Measurements from ENCODE around the gene DOCK11.
A peak's percentile ranks its signal among the peaks of the same experiment; 100 is the strongest.

DOCK11 gene

GRCh38 chrX:118634336-118634735 is 138.7 kb downstream of the DOCK11 start:
- DNase-seq = no peak

GRCh38 chrX:118637997-118638396 is 142.4 kb downstream of the DOCK11 start:
- no peak for DNase-seq

- no peak for DNase-seq
Observed at GRCh38 chrX:118644378-118644777, 148.8 kb downstream of the DOCK11 start.

- DNase-seq = no peak
Observed at GRCh38 chrX:118652717-118653116, 157.1 kb downstream of the DOCK11 start.

GRCh38 chrX:118654331-118654730 is 158.7 kb downstream of the DOCK11 start:
- DNase-seq = no peak

DNA sequence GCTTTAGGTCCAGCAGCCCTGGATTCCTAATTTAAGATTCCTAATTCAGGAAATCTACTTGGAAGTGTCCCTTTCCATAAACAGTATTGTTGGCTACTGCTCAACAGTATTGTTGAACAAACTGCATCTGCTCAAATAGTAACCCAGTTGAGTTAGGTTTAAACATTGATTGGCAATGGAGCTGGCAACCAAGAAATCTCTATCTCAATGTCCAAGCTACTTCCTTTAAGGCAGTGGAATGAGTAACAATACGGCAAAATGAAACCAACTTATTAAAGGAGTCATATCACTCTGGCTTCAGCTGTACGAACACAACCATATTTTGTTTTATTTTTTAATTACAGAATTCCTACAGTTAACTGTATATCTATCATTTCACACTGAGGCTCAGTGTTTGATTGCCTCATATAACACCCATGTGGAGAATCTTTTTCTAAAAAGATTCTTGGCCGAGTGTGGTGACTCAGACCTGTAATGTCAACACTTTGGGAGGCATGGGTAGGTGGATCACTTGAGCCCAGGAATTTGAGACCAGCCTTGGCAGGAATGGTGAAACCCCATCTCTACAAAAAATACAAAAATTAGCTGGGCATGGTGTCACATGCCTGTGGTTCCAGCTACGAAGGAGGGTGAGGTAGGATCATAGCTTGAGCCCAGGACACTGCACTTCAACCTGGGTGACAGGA is 160.1 kb downstream of the DOCK11 start:
- no peak for DNase-seq

DNA sequence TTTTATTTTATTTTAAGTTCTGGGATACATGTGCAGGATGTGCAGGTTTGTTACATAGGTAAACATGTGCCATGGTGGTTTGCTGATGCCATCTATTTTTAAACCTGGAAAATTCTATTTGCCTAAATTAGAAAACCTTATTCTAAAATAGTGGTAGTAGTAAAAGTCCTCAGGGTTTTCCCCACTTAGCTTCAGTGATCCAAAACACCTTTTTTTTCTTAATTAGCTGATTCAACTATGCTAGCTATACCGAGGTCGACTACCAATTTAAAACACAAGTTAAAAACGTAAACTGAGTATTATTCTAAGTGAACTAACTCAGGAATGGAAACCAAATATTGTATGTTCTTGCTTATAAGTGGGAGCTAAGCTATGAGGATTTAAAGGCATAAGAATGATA is 161.8 kb downstream of the DOCK11 start:
- DNase-seq = no peak

GRCh38 chrX:118660085-118660484 is 164.5 kb downstream of the DOCK11 start:
- no peak for DNase-seq

DNA sequence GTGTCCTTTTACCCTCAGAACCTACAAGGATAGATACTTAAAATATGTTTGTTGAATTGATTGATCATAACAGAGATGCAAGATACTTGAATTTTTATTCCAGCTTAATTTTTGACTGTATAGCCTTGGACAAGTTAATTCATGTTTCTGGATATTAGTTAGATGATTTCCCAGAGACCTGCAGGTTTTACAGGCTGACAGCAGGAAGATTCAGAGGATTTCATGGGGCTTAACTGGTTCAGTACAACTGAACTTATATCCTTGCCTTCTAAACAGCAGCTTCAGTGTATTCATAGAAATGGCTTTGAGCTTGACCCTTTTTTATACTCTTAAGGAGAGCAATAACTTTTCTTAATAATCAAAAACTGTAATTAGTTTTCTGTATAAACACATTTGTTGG is 169.6 kb downstream of the DOCK11 start:
- no peak for DNase-seq

- DNase-seq = no peak
Observed at GRCh38 chrX:118666521-118666920, 170.9 kb downstream of the DOCK11 start.

DNA sequence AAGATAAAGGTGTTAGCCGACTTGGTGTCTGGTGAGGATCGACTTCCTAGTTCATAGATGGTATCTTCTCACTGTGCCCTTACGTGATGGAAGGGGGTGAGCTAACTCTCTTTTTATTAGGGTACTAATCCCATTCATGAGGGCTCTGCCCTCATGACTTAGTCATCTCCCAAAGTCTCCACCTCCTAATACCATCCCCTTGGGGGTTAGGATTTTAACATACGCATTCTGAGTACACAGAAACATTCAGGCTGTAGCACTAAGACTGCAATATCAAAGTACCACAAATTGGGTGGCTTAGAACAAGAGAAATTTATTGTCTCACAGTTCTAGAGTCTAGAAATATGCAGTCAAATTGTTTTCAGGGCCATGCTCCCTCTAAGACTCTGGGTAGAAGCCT is 173.8 kb downstream of the DOCK11 start:
- no peak for DNase-seq

GRCh38 chrX:118675326-118675965 is 179.8 kb downstream of the DOCK11 start:
- DNase-seq = no peak

DNA sequence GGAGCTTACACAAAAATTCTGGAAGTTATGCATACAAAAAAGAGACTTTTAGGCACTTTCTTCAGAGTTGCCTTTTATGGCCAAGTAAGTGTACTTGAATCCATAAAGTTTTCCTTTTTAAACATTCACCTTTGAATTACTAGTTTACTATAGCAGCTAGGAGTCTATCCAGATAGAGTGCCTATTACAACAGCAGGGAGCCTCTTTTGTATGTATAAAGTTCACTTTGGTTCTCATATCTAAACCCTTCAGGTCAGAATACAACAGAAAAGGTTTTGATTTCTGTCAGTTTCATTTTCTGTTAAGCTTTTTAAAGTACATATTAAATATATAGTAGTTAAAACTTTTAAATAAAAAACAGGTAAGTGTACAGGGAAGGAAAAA is 180.3 kb downstream of the DOCK11 start:
- DNase-seq = no peak

DNA sequence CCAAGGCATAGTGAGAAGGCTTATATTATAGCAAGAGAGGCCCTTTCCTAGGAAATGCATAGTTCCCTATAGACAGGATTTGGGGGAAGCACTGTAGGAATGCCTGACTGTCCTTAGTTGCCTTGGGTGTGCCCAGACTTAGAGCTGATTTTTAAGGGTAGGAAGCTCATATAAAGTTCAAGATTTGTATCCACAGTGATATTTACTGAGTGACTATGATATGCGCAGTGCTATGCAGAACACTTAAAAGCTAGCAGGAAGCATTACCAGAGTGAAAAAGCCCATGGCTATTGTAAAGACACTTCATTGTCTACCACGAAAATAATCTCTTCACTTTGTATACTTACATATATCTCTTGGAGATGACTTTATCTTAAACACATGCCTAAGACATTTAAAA is 181.7 kb downstream of the DOCK11 start:
- DNase-seq = no peak

GRCh38 chrX:118679290-118679689 is 183.7 kb downstream of the DOCK11 start:
- no peak for DNase-seq

DNA sequence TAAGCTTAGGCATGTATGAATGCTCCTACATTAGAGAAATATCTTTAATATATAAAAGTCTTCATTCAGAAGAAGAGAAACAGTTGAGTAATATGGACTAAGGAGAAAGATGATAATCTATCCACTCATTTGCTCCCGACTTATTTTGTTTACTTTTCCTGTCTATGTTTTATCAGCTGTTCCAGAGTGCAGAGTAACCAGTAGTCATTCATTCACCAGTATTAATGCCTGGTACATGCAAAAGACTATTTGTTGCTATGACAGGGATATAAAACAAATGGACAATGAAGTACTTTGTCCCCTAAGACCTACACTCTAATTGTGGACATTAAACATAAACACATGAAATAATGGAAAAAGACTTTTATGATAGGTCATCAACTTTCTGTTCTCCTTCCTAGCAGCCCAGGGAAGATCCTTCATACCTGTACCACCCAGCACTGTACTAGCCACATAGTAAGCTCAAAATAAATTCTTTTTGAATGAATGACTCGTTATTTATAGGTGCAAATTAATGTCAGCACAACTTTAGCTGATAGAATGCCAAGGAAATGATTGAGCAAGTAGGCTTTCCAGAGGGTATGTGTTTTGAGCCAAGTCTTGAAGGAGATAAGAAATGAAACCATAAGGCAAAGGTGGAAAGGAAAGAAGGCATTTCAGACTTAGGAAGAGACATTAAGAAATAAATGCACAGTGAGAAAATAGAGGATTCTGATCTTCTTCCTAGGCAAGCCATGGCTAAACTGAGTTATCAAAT is 186.8 kb downstream of the DOCK11 start:
- peak; percentile 52 to 69 for DNase-seq

GRCh38 chrX:118685393-118685792 is 189.8 kb downstream of the DOCK11 start:
- no peak for DNase-seq

DNA sequence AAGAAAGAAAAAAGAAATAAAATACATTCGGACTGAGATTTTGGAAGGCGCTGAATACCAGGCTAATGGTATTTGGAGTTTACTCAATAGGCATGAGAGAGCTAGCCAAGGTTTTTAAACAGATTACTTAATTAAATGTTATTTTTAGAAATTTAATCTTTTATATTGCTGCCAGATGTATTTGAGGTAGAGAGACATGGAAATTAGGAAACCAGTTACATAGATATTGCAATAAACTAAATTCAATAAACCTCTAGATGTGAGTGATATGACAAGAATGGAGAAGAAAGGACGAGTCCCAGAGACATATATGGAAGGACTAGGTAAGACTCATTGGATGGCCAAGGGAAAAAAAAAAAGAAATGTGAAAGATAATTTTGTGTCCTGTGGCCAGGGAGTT is 193.3 kb downstream of the DOCK11 start:
- no peak for DNase-seq

DNA sequence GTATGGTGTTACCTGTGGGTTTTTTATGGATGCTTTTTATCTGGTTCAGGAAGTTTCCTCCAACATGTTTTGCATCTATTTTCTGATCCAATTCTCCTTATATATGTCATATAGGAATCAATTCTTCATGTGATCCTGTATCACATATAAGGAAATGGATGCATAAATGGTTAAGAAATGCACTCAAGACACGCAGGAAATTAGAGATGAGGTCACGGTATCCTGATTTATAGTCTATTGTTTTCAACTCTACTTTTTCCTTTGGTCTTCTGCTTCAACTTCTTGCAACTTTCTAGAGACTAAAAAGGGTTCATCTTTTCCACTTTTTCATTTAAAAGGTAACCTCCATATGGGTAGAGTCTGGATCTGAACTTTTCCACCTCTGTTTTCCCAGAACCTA is 198.2 kb downstream of the DOCK11 start:
- no peak for DNase-seq

GRCh38 chrX:118694638-118695037 is 199.0 kb downstream of the DOCK11 start:
- DNase-seq = no peak

- DNase-seq = no peak
Observed at GRCh38 chrX:118698516-118699170, 203.0 kb downstream of the DOCK11 start.

DNA sequence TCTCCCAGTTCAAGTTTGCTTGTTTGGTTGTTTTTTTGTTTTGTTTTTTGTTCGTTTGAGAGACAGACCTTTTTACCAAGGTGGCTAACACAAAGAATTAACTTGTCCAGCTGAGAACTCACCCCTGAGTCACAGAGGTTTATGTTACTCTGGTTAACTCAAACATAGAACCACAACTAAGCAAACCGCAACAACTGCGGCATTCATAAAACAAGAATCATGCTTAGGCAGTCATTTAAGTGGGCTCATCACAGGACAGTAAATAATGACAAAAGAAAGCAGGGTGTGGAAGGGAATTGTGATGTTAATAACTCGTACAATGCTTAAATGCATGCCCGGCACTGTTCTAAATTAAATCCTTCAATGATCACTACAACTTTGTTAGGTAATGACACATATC is 207.1 kb downstream of the DOCK11 start:
- no peak for DNase-seq

- no peak for DNase-seq
Observed at GRCh38 chrX:118706681-118707080, 211.1 kb downstream of the DOCK11 start.

DNA sequence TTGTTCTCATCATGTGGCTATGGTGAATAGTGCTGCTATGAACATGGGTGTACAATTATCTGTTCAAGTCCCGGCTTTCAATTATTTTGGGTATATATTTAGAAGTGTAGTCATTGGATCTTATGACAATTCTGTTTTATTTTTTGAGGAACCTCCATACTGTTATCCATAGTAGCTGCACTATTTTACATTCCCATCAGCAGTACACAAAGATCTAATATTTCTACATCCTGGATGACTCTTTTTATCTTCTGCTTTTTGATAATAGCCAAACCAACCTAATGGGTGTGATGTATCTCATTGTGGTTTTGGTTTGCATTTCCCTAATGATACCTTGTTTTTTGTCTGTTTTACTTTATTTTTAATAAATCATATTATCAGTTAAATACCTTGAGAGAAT is 218.9 kb downstream of the DOCK11 start:
- DNase-seq = no peak

All from NCI-H1930 (cell line).